ENCODE results near the gene LYPLAL1.

LYPLAL1 gene

GRCh38 chr1:219173758-219174459 lies at the start of gene LYPLAL1:
Gene LYPLAL1 (plus strand): TSS chr1:219173878. CDS start chr1:219173891, 13 bp downstream.
- DNase-seq: peak; percentile 27

GRCh38 chr1:219124163-219124562 lies 49.5 kb upstream of the LYPLAL1 start:
- no peak for DNase-seq

DNA sequence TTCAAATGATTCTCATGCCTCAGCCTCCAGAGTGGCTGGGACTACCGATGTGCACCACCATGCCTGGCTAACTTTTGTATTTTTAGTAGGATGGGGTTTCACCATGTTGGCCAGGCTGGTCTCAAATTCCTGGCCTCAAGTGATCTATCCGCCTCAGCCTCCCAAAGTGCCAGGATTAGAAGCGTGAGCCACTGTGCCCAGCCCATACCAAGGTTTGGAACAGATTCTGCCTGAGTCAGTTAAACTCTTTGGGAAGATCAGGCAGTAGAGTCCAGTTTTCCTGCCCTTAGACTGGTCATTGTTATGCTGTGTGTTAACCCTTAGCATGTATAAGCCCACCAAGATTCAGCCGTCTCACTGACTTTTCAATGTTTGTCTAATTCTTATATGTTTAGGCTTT lies 48.3 kb upstream of the LYPLAL1 start:
- no peak for DNase-seq

DNA sequence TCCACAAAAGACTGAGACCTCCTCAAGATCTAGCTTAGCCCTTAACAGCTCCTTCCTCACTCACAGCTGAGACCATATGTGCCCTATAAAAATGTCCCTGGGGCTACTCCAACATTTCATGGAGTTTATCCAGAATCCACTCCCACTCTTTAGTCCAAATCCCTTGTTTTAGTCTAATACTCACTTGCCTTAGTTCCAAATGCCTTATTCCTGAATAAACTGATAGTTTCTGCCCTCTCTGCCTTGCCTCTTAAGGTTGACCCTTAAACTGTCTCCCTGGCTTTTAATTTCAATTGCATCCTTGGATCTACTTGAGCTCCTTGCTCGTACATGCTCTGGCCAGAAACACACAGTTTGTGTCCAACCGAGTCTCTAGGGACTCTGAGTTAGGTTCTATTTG lies 47.3 kb upstream of the LYPLAL1 start:
- DNase-seq: no peak

- no peak for DNase-seq
Observed at GRCh38 chr1:219128957-219129356, 44.7 kb upstream of the LYPLAL1 start.

- no peak for DNase-seq
Observed at GRCh38 chr1:219130366-219130935, 43.2 kb upstream of the LYPLAL1 start.

GRCh38 chr1:219132939-219133338 lies 40.7 kb upstream of the LYPLAL1 start:
- DNase-seq: no peak

DNA sequence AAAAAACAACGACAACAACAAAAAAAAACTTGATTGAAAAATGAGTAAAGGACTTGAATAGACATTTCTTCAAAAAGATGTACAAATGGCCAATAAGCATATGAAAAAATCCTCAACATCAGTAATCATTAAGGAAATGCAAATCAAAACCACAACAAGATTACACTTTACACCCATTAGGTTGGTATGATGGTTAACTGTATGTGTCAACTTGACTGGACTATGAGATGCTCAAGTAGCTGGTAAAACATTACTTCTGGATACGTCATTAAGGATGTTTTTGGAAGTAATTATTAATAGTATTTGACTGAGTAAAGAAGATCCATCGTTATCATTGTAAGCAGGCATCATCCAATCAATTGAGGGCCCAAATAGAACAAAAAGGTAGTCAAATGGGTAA lies 34.9 kb upstream of the LYPLAL1 start:
- no peak for DNase-seq

- DNase-seq: no peak
Observed at GRCh38 chr1:219140303-219140877, 33.3 kb upstream of the LYPLAL1 start.

- DNase-seq: no peak
Observed at GRCh38 chr1:219143735-219144134, 29.9 kb upstream of the LYPLAL1 start.

GRCh38 chr1:219144658-219145315 lies 28.9 kb upstream of the LYPLAL1 start:
- no peak for DNase-seq

GRCh38 chr1:219147571-219148019 lies 26.1 kb upstream of the LYPLAL1 start:
- DNase-seq: no peak

GRCh38 chr1:219149009-219149577 lies 24.6 kb upstream of the LYPLAL1 start:
- DNase-seq: no peak

GRCh38 chr1:219149953-219150352 lies 23.7 kb upstream of the LYPLAL1 start:
- DNase-seq: no peak

- DNase-seq: no peak
Observed at GRCh38 chr1:219150913-219151312, 22.8 kb upstream of the LYPLAL1 start.

GRCh38 chr1:219151467-219151866 lies 22.2 kb upstream of the LYPLAL1 start:
- no peak for DNase-seq

DNA sequence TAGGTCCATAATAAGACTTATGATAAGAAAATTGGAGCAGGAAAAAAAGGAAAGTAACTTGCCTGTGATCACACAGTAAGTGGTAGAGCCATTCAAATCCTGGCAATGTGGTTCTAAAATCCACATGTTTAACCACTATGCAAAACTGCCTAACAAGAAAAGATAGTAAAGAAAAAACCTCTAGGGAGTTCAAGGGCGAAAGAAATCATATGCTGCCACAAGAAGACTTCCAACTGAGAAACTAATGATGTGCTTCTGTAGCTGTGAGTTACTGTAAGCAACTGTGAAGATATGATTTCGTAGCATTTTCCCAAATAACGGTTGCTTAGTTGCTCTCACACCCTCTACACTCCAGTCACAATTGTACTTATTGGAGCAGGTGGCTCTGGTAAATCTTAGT lies 20.9 kb upstream of the LYPLAL1 start:
- DNase-seq: no peak

DNA sequence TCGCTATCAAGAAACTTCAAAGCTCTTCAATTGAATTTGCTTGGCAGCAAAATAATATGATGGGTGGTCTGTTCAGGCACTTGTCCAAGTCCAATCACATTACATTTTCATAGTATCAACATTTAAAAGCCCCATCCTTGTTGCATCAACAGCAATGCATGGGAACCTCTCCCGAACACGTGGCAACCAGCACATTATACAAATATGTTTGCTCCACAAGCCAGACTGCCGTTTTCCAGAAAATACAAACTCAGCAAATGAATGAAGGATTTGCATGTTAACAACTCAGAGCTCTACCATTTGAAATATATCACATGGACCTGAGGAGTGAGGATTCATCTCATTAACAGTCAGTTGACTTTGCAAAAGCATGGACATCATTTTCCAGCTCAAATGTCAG lies 20.0 kb upstream of the LYPLAL1 start:
- no peak for DNase-seq

- DNase-seq: no peak
Observed at GRCh38 chr1:219155135-219155534, 18.5 kb upstream of the LYPLAL1 start.

DNA sequence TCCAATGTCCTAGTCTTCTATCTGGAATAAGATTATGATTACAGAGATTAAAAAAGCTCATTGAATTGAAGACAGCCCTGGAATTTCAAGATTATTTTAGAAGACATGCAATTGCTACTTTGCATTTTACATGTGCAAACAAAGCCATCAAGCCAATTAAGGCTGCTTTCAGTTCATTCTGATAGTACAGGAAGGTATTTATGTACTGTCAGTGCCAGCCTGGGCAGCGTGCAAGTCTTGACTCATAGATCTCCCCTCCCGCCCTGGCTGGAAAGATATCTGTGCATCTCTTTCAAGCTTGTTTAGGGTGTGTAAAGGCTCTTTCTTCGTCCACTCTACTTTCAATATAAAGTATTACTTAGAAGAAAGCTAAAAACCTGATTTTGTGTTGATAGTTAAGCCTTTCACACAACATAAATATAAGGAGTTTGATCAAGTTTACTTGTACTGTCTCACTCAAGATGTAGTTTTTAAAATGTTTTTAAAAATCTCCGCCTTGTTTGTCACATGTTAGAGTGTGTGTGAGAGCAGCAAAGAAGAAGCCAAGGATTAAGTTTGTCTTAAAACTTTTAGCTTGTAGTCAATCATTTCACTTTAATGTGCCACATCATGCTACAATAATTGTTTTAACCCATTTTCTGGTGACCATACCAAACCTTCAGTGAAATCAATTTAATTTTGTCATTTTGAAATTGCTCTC lies 13.6 kb upstream of the LYPLAL1 start:
- no peak for DNase-seq

GRCh38 chr1:219160967-219161366 lies 12.7 kb upstream of the LYPLAL1 start:
- no peak for DNase-seq

- no peak for DNase-seq
Observed at GRCh38 chr1:219161371-219161770, 12.3 kb upstream of the LYPLAL1 start.

- no peak for DNase-seq
Observed at GRCh38 chr1:219163401-219163954, 10.2 kb upstream of the LYPLAL1 start.

Data from NCI-H2029 treated with DMSO at 0.1 percent for 48 hours (cell line).